ENCODE data around the gene RBM6. TPM values are rescaled to one million over a fixed set of nuclear protein-coding genes. Genes with fewer than 3 reads are reported as not detected.

Gene RBM6
- total and polyA plus RNA-seq, 9 of the 15 experiments (the other 6 are each of a cell fraction or from before 2014, with no cell fraction given), result 19.9 to 82.2 (median 57.8) TPM

GRCh38 chr3:50088725-50089608 lies 149.0 kb downstream of the RBM6 start, which contains the start of gene RBM5 (continued):
- TF ChIP-seq MGA (IDR thresholded peaks at IDR 0.05) (no peak), MCM7 (IDR thresholded peaks at IDR 0.05) (no peak), ZNF143 (CRISPR knock-in tag; IDR thresholded peaks at IDR 0.05) (peak; percentile 82), L3MBTL2 (IDR thresholded peaks at IDR 0.05) (0 out of 2 replicates have a peak, but pooled peaks have one; percentile 14), KDM5B (IDR thresholded peaks at IDR 0.05; ENCODE audit: insufficient replicate concordance, low read depth, low read length) (peak; percentile 73), YBX1 (IDR thresholded peaks at IDR 0.05) (no peak), ZNF121 (CRISPR knock-in tag; conservative IDR thresholded peaks at IDR 0.05) (no peak), EP400 (IDR thresholded peaks at IDR 0.05) (peak; percentile 78), BCOR (IDR thresholded peaks at IDR 0.05) (no peak), ZBTB8A (IDR thresholded peaks at IDR 0.05; ENCODE audit: partially characterized antibody) (no peak), WHSC1 (IDR thresholded peaks at IDR 0.05; ENCODE audit: low read length) (no peak), ZNF274 (IDR thresholded peaks at IDR 0.05; ENCODE audit: borderline replicate concordance, low read depth, low read length) (no peak), MTA3 (IDR thresholded peaks at IDR 0.05; ENCODE audit: borderline replicate concordance) (0 out of 2 replicates have a peak, but pooled peaks have one; percentile 3), EP300 (IDR thresholded peaks at IDR 0.05; ENCODE audit: low read length) (no peak), HES1 (IDR thresholded peaks at IDR 0.05; ENCODE audit: low read depth) (no peak)
